Measurements from ENCODE around the gene PLXND1. TPM values are rescaled to one million over a fixed set of nuclear protein-coding genes. Genes with fewer than 3 reads are reported as not detected.

PLXND1 gene
- total RNA-seq, 1 donor from 2014 or later, result 1,753 TPM

DNA sequence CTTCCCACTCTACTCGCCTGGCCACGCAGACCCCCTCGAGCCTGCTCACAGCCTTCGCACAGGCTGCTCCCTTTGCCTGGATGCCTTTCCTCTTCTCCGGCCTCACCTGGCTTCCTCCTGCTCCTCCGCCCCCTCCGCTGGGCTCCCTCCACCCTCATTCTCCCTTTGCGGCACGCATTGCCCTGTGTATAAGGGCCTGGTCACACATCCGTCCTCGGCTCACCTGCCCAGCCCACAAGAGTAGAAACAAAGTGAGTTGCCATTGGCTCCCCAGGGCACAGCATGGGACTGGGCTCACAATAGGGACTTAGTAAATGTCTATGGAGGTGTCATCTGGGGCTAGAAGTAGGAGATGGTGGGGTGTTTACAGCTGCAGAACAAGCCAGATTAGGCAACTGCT is 4.2 kb downstream of the PLXND1 start:
- H3K27ac Mint-ChIP-seq (ENCODE audit: unreplicated experiment), result peak overlapping the region; percentile 43
- DNase-seq (ENCODE audit: low spot score), result no peak
- no peaks in the 10 kb centered on the region for H3K9me3 Mint-ChIP-seq (ENCODE audit: unreplicated experiment)
- H3K4me1 Mint-ChIP-seq (ENCODE audit: unreplicated experiment), result peaks cover 69% of the 10 kb centered on the region
- peaks cover 63% of the 10 kb centered on the region for H3K36me3 Mint-ChIP-seq (ENCODE audit: low read depth, unreplicated experiment)
- TF ChIP-seq, protein P1, sequence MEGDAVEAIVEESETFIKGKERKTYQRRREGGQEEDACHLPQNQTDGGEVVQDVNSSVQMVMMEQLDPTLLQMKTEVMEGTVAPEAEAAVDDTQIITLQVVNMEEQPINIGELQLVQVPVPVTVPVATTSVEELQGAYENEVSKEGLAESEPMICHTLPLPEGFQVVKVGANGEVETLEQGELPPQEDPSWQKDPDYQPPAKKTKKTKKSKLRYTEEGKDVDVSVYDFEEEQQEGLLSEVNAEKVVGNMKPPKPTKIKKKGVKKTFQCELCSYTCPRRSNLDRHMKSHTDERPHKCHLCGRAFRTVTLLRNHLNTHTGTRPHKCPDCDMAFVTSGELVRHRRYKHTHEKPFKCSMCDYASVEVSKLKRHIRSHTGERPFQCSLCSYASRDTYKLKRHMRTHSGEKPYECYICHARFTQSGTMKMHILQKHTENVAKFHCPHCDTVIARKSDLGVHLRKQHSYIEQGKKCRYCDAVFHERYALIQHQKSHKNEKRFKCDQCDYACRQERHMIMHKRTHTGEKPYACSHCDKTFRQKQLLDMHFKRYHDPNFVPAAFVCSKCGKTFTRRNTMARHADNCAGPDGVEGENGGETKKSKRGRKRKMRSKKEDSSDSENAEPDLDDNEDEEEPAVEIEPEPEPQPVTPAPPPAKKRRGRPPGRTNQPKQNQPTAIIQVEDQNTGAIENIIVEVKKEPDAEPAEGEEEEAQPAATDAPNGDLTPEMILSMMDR (IDR thresholded peaks at IDR 0.05; ENCODE audit: unreplicated experiment), result no peak
- peak overlapping the region; percentile 100 for H3K4me3 Mint-ChIP-seq (ENCODE audit: unreplicated experiment)
- H3K27me3 Mint-ChIP-seq (ENCODE audit: unreplicated experiment), result peaks cover 27% of the 10 kb centered on the region

DNA sequence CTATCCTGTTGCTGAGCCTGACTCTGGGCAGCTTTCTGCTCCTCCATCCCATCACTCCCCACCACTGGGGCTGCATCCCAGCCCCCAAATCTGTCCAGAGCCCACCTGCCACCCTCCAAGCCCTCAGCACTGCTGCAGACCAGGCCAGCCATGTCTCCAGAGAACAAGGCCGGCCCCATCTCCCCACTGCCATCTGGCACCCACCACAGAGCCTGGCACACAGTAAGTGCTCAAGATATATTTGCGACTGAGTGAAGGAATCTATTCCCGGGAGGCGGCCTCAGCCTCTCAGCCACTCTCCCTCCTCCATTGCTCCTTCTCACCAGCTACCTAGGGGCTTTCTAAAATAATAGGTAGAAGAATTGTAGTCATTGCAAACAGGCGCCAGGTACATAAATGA is 4.8 kb downstream of the PLXND1 start:
- peaks cover 72% of the 10 kb centered on the region for H3K4me1 Mint-ChIP-seq (ENCODE audit: unreplicated experiment)
- H3K36me3 Mint-ChIP-seq (ENCODE audit: low read depth, unreplicated experiment), result peaks cover 63% of the 10 kb centered on the region
- DNase-seq (ENCODE audit: low spot score), result no peak
- H3K4me3 Mint-ChIP-seq (ENCODE audit: unreplicated experiment), result peak overlapping the region; percentile 100
- peaks cover 22% of the 10 kb centered on the region for H3K27me3 Mint-ChIP-seq (ENCODE audit: unreplicated experiment)
- TF ChIP-seq, protein P1 (IDR thresholded peaks at IDR 0.05; ENCODE audit: unreplicated experiment), result no peak
- no peak overlapping the region for H3K27ac Mint-ChIP-seq (ENCODE audit: unreplicated experiment)
- H3K9me3 Mint-ChIP-seq (ENCODE audit: unreplicated experiment), result no peaks in the 10 kb centered on the region

DNA sequence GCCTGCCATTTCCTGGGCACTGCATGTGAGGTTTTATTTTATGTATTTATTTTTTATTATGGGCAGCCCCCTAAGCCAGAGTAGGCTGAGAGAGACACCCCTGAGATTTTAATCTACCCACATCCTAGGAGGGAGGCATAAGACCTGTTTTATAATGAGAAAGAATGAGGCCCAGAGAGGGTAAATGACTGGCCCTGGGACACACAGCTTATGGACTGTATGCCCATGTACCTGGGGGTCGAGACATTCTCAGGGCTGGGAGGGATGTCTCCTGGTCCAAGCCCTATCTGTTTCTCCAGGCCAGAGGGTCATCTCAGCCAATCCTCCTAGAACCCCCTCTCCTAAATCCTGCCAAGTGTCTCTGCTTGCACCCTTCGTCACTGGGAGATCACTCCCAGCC is 6.1 kb downstream of the PLXND1 start:
- Mint-ChIP-seq H3K4me3 (ENCODE audit: unreplicated experiment) (peak overlapping the region; percentile 100), H3K27me3 (ENCODE audit: unreplicated experiment) (peaks cover 19% of the 10 kb centered on the region)

DNA sequence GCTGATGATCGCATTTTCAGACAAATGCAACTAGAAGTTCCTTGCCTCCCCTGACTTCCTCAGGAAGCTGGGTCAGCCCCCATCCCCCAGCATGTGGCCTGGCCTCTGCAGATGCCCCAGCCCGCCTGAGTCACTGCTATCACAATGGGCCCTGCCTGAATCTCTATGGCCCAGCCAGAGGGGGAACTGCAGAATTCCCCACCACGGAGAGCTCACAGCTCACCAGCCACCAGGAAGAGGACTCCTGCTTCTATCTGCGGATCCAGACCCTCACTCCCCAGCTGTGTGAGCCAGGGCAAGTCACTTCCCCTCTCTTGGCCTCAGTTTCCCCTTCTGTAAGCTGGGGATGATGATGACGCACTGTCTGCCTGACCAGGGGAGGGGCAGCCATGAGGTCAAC is 6.9 kb downstream of the PLXND1 start:
- Mint-ChIP-seq H3K4me3 (ENCODE audit: unreplicated experiment) (peak overlapping the region; percentile 100), H3K36me3 (ENCODE audit: low read depth, unreplicated experiment) (peaks cover 57% of the 10 kb centered on the region), H3K27ac (ENCODE audit: unreplicated experiment) (peak overlapping the region; percentile 94), H3K27me3 (ENCODE audit: unreplicated experiment) (peaks cover 18% of the 10 kb centered on the region), H3K4me1 (ENCODE audit: unreplicated experiment) (peaks cover 83% of the 10 kb centered on the region), H3K9me3 (ENCODE audit: unreplicated experiment) (no peaks in the 10 kb centered on the region)
- DNase-seq (ENCODE audit: low spot score), result peak; percentile 72
- TF ChIP-seq, protein P1 (IDR thresholded peaks at IDR 0.05; ENCODE audit: unreplicated experiment), result no peak

More for the DNA sequence above, 6.1 kb downstream of the PLXND1 start:
- H3K27ac Mint-ChIP-seq (ENCODE audit: unreplicated experiment), result peak overlapping the region; percentile 94
- H3K9me3 Mint-ChIP-seq (ENCODE audit: unreplicated experiment), result no peaks in the 10 kb centered on the region
- TF ChIP-seq, protein P1 (IDR thresholded peaks at IDR 0.05; ENCODE audit: unreplicated experiment), result no peak
- H3K36me3 Mint-ChIP-seq (ENCODE audit: low read depth, unreplicated experiment), result peaks cover 59% of the 10 kb centered on the region
- peaks cover 78% of the 10 kb centered on the region for H3K4me1 Mint-ChIP-seq (ENCODE audit: unreplicated experiment)
- no peak for DNase-seq (ENCODE audit: low spot score)

DNA sequence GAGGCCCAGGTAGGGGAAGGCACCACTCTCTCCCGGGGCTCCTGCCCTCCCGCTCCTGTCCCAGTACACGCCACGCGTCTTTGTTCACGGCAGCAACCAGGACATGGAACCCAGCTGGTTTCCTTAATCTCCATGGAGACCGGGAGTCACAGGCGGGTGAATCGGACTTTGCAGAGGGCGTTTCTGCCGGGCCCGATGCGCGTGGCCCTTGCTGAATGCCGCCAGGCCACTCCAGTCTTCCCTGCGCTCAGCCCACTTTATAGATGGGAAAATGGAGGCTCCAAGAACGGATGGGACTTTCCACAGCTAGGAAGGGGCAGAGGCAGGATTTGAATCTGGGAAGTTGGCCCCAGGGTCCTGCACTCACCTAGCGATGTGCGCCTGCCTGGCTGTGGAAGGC is 7.4 kb downstream of the PLXND1 start:
- peaks cover 18% of the 10 kb centered on the region for H3K27me3 Mint-ChIP-seq (ENCODE audit: unreplicated experiment)

More for the DNA sequence above, 7.4 kb downstream of the PLXND1 start:
- peaks cover 53% of the 10 kb centered on the region for H3K36me3 Mint-ChIP-seq (ENCODE audit: low read depth, unreplicated experiment)
- H3K4me1 Mint-ChIP-seq (ENCODE audit: unreplicated experiment), result peaks cover 84% of the 10 kb centered on the region
- no peak for DNase-seq (ENCODE audit: low spot score)
- TF ChIP-seq, protein P1 (IDR thresholded peaks at IDR 0.05; ENCODE audit: unreplicated experiment), result no peak
- H3K9me3 Mint-ChIP-seq (ENCODE audit: unreplicated experiment), result no peaks in the 10 kb centered on the region
- H3K27ac Mint-ChIP-seq (ENCODE audit: unreplicated experiment), result peak overlapping the region; percentile 94
- H3K4me3 Mint-ChIP-seq (ENCODE audit: unreplicated experiment), result peak overlapping the region; percentile 100
